Measurements from ENCODE around the gene PIRT.

The PIRT gene

DNA sequence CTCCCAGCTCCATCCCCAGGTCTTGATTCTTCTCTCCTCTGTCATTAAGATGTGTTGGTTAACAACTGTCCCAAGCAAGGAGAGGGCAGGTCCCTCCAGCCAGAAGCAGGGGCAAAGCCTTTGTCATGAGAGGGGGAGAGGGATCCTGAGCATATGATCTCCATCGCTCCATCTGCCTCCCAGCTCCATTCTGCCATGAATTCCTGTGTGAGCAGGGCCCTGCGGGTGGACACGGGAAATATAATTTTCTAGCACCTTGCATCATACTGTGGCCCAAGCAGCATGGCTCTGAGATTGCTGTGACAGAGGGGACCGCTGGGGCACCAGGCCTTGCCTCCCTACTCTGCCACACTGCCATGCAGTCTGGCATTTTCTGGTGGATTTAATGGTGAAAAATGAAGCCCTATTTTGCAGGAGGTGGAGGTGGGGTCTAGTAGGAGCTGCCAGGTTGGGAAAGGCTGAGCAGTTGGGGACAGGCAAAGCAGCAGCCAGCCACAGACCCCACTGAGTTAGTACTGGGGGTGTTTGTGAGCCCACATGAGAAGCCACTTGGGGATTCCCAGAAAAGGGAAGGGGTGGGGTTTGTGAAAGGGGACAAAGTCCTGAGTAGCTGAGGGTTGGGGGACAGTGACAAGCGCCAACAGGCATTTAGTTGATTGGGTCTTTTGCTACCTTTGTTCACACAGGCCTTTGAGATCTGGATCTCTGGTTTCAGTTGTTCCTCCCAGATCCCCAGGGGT is 50.4 kb downstream of the PIRT start:
- DNase-seq: no peak

DNA sequence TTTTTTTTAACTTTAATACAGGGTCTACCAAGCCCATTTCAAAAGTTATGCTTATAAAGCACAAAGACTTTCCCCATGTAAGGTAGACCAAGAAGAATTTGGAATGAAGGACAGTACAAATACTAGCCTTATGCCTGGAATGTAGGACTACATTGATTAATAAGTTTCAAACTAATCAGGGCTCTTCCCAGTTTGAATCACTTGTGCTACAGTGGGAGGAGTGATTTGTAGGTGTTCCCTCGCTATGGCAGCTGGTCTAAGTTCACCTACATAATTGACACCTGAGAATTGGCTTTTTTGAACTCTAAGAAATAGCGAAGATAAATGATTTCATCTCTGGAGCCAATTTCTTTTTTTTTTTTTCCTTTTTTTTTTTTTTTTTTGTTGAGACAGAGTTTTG is 52.6 kb downstream of the PIRT start:
- DNase-seq: no peak

DNA sequence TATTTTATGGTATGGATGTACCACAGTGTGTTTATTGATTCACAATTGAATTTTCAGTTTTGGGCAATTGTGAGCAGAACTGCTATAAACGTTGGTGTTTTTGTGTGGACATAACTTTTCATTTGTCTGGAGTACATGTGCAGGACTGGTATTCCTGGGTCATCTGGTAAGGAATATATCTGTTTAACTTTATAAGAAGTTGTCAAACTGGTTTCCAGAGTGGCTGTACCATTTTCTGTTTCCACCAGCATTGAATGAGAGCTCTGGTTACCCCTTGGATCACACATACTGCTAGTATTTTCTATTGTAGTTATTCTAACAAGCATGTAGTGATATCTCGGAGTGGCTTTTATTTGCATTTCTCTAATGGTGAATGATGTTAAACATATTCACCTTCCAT is 58.3 kb downstream of the PIRT start:
- DNase-seq: no peak

GRCh38 chr17:10777890-10778289 is 60.0 kb downstream of the PIRT start:
- DNase-seq: no peak

DNA sequence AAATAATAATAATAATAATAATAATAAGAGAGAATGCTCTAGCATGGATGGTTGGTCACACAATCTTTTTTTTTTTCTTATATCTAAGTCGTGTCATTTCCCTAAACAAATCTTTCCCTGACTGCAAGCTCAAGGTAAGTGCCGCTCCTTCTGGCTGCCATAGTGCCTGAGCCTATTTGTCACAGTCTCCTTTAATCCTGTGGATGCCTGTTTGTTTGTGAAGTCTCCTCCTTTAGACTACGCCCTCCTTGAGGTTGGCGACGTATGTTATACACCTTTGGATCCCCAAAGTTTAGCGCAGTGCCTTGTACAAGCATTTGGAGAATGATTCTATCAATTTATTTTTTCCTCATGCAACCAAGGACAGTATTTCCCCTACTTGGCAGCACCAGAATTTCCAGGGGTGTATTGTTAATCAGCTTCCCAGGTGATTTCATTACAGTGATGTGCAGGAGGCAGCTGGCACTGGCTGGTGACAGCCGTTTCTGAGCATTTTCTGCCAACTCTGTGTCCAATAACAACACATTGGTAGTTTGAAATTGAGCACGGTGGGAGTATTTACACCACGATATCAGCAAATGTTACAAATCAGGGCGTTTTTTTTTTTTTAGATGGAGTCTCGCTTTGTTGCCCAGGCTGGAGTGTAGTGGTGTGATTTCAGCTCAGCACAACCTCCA is 60.6 kb downstream of the PIRT start:
- no peak for DNase-seq

- no peak for DNase-seq
Measured at GRCh38 chr17:10776381-10776780, 61.5 kb downstream of the PIRT start.

- DNase-seq: no peak
Measured at GRCh38 chr17:10775740-10776356, 62.0 kb downstream of the PIRT start.

GRCh38 chr17:10775058-10775457 is 62.8 kb downstream of the PIRT start:
- DNase-seq: no peak

DNA sequence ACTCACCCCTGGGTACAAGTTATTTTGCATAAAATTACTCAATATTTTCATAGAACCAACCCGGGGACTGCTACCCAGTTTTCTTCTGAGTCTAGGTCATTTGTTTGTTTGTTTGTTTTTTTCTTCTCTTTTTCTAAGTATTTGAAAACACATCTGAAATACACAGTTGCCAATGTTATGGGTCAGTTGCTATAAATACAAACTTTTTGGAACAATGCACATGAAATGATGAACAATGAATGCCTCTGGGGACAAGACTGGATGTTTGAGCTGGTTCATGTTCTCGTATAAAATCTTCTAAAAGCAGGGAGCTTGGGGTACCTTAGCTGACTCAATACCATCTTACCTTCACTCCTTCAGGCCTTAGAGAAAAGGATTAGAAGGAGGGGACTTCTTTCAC is 64.5 kb downstream of the PIRT start:
- no peak for DNase-seq
